RWPE1 (cell line): ENCODE results near the gene PPP2R3A.
A peak's percentile ranks its signal among the peaks of the same experiment; 100 is the strongest.
"Not testable (repeated sequence)": the region's sequence is repeated elsewhere in the genome, so short reads cannot be mapped to it uniquely, and the experiment has no call there.

Experiments used
- CTCF ChIA-PET: fragments of 350-600 bp; sonication (Branson Sonifier 250); formaldehyde crosslinking; extraction: SDS; loops from one replicate; lab custom pipeline; 2021; lab: Yijun Ruan, JAX
- POLR2A ChIA-PET: fragments of 400-600 bp; formaldehyde crosslinking; extraction: SDS; loops from one replicate; lab custom pipeline; 2020; ENCODE audit warnings: antibody characterized with exemption; ENCODE audit not compliant: low non-redundant PET; lab: Yijun Ruan, JAX
- DNase-seq: peaks from one replicate; pipeline ENCODE4 v3.0.0; 2012; ENCODE audit warnings: low spot score
- H3K27ac ChIP-seq: fragments of 450-650 bp; 2 replicates; pipeline ENCODE4 v1.5.1; 2017
- TF ChIP-seq, protein P1 (sequence below): fragments of 450-650 bp; conservative IDR thresholded peaks from 2 replicates; pipeline ENCODE4 v1.5.1; 2017; ENCODE audit warnings: low read depth, mild to moderate bottlenecking

Gene PPP2R3A

DNA sequence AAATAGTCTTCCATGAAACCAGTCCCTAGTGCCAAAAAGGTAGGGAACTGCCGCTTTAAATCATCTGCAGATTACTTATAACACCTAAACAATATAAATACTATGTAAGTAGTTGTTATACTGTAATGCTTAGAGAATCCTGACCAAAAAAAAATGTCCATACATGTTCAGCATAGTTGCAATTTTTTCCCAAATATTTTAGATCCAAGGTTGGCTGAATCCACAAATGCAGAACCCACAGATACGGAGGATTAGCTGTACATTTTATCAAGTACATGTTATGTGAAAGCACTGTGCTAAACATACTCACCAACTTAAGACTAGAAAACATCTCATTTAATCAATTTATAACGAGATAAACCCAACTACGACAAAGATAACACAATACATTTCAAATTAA lies 221.3 kb downstream of the PPP2R3A start:
- H3K27ac ChIP-seq = peak overlapping the region; percentile 61
- TF ChIP-seq, protein P1, sequence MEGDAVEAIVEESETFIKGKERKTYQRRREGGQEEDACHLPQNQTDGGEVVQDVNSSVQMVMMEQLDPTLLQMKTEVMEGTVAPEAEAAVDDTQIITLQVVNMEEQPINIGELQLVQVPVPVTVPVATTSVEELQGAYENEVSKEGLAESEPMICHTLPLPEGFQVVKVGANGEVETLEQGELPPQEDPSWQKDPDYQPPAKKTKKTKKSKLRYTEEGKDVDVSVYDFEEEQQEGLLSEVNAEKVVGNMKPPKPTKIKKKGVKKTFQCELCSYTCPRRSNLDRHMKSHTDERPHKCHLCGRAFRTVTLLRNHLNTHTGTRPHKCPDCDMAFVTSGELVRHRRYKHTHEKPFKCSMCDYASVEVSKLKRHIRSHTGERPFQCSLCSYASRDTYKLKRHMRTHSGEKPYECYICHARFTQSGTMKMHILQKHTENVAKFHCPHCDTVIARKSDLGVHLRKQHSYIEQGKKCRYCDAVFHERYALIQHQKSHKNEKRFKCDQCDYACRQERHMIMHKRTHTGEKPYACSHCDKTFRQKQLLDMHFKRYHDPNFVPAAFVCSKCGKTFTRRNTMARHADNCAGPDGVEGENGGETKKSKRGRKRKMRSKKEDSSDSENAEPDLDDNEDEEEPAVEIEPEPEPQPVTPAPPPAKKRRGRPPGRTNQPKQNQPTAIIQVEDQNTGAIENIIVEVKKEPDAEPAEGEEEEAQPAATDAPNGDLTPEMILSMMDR = no peak
- ChIA-PET CTCF (no interaction called here), POLR2A (interaction anchor here (0.6 kb wide), 1 partner anchor 11 kb away, joined by 9 read pairs; no protein-coding TSS in a partner anchor)
- DNase-seq = no peak

DNA sequence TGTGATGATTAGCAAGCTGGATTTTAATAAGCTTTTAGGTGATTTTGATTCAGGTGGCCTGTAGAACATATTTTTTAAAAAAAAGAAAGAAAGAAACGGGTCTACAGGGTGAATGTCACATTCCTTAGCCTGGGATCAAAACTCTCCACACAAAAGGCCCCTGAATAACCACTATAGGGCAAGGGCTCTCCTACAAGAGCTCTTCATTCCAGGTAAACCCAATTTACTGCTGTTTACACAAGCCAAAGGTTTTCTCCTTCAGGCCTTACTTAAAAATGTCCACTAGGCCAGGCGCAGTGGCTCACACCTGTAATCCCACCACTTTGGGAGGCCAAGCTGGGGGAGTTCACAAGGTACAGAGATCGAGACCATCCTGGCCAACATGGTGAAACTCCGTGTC lies 222.3 kb downstream of the PPP2R3A start:
- peak overlapping the region; percentile 49 for H3K27ac ChIP-seq
- DNase-seq = no peak
- POLR2A ChIA-PET = interaction anchor here (0.7 kb wide), 1 partner anchor 738 kb away, joined by 6 read pairs; no protein-coding TSS in a partner anchor
- CTCF ChIA-PET = interaction anchor here (0.6 kb wide), 2 partner anchors 559 to 756 kb away, joined by 3 read pairs; no protein-coding TSS in a partner anchor
- TF ChIP-seq, protein P1 = no peak

DNA sequence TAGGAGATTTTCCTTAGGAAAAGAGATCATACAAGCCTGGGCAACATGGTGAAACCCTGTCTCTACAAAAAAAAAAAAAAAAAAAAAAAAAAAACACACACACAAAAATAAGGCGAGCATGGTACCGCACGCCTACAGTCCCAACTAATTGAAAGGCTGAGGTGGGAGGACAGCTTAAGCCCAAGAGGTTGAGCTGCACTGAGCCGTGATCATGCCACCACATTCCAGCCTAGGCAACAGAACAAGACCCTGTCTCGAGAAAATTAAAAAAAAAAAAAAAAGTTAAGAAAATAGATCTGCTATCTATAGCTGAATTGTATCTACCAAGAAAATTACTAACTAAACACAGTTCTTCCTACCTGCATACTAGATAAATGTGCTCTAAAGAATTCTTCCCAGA lies 223.5 kb downstream of the PPP2R3A start:
- ChIA-PET CTCF (interaction anchor here (0.6 kb wide), 1 partner anchor 82 kb away, joined by 5 read pairs; no protein-coding TSS in a partner anchor), POLR2A (interaction anchor here (0.6 kb wide), 2 partner anchors 47 to 79 kb away, joined by 4 to 5 read pairs; no protein-coding TSS in a partner anchor)
- no peak for DNase-seq
- TF ChIP-seq, protein P1 = no peak
- no peak overlapping the region for H3K27ac ChIP-seq

DNA sequence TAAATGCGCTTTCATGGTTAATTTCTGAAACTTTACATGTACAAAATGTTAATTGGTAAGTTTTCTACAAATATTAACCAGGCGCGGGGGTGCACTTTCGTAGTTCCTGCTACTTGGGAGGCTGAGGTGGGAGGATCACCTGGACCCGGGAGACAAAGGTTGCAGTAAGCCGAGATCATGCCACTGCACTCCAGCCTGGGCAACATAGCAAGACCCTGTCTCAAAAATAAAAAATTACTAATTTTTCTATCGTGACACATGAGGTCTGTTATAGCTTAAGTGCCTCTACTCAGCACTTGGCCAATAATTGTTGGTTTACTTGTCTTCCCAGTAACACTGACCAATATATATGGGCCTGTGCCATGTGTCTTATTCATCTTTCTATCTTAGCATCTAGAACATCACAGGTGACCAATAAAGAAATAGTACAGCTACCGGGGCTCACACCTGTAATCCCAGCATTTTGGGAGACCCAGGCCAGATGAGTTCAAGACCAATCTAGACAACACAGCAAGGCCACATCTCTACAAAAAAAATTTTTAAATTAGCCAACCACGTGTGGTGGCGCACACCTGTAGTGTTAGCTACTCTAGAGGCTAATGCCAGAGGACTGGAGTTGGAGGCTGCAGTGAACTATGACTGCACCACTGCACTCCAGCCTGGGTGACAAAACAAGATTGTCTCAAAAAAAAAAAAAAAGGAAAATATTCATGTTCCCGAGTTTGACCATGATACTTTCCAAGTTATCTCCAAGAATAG lies 224.5 kb downstream of the PPP2R3A start:
- DNase-seq = no peak
- TF ChIP-seq, protein P1 = no peak
- ChIA-PET CTCF (interaction anchor here (0.6 kb wide), 1 partner anchor 37 kb away, joined by 4 read pairs; no protein-coding TSS in a partner anchor), POLR2A (no interaction called here)
- H3K27ac ChIP-seq = no peak overlapping the region

DNA sequence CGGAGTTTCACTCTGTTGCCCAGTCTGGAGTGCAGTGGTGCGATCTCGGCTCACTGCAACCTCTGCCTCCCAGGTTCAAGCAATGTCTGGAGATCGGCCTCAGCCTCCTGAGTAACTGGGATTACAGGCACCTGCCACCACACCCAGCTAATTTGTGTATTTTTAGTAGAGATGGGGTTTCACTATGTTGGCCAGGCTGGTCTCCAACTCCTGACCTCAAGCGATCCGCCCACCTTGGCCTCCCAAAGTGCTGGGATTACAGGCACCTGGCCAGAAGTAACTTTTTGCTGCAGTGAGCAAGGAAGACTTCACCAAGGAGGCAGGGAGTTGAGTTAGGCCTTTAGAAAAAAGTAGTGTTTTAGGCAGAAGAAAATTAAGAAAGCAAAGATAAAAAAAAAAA lies 226.7 kb downstream of the PPP2R3A start:
- peak overlapping the region; percentile 72 for H3K27ac ChIP-seq
- POLR2A ChIA-PET, CTCF ChIA-PET, DNase-seq: not testable (repeated sequence)

DNA sequence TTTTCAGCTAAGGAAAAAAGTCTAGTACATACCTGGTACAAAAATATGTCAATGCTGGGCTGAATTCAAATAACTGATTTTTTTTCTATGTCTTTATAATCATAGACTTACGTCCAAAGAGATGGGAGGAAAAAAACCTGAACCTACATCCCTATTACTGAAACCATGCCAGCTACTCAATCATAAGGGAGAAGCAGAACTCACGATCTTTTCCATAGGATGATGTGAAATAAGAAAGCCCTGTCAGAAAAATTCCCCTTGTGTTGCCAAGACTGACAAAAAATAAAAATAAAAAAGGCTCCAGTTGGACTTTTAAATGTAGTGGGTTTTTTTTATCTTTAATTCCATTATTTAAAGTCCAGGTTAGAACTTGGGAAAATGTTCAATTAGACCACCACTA lies 227.3 kb downstream of the PPP2R3A start:
- ChIA-PET CTCF (interaction anchor here (0.9 kb wide), 1 partner anchor 55 kb away, joined by 3 read pairs; no protein-coding TSS in a partner anchor), POLR2A (no interaction called here)
- H3K27ac ChIP-seq = no peak overlapping the region
- DNase-seq = no peak
- TF ChIP-seq, protein P1 = no peak
